Skeletal muscle satellite cell (primary cell): Measurements from ENCODE around the gene SPACA9. TPM values are rescaled to one million over a fixed set of nuclear protein-coding genes. Genes with fewer than 3 reads are reported as not detected.
A peak's percentile ranks its signal among the peaks of the same experiment; 100 is the strongest.

Experiments
- H3K27me3 ChIP-seq: 2 replicates; pipeline ENCODE4 v1.7.0; 2013; ENCODE audit warnings: low read length; ENCODE audit not compliant: control insufficient read depth, insufficient read depth
- H3K36me3 ChIP-seq: 2 replicates; pipeline ENCODE4 v1.7.0; 2013; ENCODE audit warnings: mild to moderate bottlenecking, control low read depth, low read length; ENCODE audit not compliant: insufficient read depth
- H3K4me1 ChIP-seq: 2 replicates; pipeline ENCODE4 v1.7.0; 2013; ENCODE audit warnings: low read length; ENCODE audit not compliant: control insufficient read depth, insufficient read depth
- H3K4me2 ChIP-seq: 2 replicates; pipeline ENCODE4 v1.7.0; 2013; ENCODE audit warnings: mild to moderate bottlenecking, low read length
- H3K4me3 ChIP-seq: 2 replicates; pipeline ENCODE4 v1.7.0; 2013; ENCODE audit warnings: low read length
- H3K9ac ChIP-seq: 2 replicates; pipeline ENCODE4 v1.7.0; 2013; ENCODE audit warnings: mild to moderate bottlenecking, low read depth, low read length, moderate library complexity
- H3K9me3 ChIP-seq: replicated peaks from 2 replicates; pipeline ENCODE4 v1.7.0; 2013; ENCODE audit warnings: mild to moderate bottlenecking, control low read depth, low read length
- total RNA-seq: library from RNA; depleted of rRNA; stranded (reverse); fragments of >200 nt; gene quantifications from 2 replicates; pipeline ENCODE4 v1.2.3, GENCODE V29; 2012; rRNA removed

The SPACA9 gene
- 1.5 and 3.0 TPM in 2 replicates for total RNA-seq

DNA sequence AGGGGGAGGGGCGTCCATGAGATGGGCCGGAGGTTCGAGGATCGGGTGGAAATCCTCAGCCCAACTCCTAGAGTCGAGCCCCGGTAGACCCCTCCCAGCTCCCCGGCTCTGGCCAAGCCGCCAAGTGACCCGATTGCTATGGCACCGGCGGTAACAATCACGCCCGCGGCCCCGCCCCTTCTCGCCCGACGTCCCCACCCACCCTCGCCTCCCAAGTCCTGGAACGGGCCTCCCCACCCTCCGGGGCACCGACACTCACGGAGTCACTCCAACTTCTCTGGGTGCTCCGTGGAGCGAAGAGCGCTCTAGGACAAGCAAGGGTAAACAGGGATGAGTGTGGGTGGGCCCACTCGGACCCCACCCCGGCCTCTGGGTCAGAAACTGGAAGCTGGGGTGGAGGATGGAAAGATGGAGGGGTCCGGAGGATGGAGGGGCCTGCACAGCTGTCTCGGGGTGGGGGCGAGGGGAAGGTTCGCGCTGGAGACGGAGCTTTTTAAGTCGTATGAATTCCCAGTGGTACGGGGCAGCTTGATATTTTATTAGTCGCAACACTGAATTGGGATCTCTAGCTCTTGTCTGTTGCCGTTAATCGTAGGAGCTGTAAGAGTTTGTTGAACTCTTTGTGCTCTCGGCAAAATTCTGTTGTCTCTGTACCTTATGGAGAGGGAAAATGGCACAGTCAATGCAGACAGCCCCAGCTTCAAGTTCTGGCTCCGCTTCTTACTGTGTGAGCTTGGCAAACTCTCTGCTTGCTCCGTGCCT, at the start of gene SPACA9:
TSS of gene SPACA9 (plus strand) at position 204 of the 762 bp plus-strand sequence. CDS start 5,050 bp downstream, outside the sequence.
- Histone ChIP-seq H3K4me2 (peak within 1 kb of the TSS; percentile 98), H3K4me3 (peak within 1 kb of the TSS; percentile 97), H3K4me1 (peaks cover 4% of the 10 kb centered on the region)

DNA sequence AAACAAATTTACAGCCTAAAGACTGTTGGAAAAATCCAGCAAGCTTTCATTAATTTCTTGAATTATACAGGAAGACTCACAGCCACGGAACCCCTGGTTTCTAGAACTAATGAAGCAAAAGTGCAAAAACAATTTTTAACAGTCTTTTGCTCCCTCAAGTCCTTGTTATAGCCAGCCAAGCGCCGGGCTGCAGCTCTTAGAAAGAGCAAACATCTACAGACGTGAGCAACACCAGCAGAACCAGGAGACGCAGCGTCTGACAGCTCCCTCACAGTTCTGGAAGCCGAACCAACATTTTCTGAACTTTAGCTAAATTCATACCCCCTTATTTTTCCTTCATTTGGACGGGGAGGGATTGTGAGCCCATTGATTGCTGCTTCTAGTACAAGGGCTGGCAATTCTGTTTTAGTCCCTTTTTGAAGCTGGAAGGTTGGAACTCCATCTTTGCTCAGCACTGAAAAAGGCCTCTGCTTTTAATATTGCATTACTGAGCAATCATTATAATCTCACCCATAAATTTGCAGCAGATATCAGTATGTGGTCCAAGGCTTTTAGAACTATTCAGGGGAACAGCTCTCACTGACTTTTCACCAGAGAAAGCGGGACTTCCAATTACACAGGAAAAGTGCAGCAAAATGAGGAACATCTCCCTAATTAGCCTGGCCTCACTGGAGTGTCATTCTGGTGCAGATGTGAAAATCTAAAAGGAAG, 46.4 kb upstream of the SPACA9 start:
- no peaks in the 10 kb centered on the region for H3K4me1 ChIP-seq
- no peak overlapping the region for H3K4me3 ChIP-seq
- no peaks in the 10 kb centered on the region for H3K36me3 ChIP-seq
- H3K9ac ChIP-seq: no peak overlapping the region
- no peak overlapping the region for H3K4me2 ChIP-seq
- H3K27me3 ChIP-seq: peaks cover 66% of the 10 kb centered on the region
- H3K9me3 ChIP-seq: no peaks in the 10 kb centered on the region

More for the DNA sequence above, at the start of gene SPACA9:
- Histone ChIP-seq H3K9ac (peak within 1 kb of the TSS; percentile 99), H3K36me3 (no peaks in the 10 kb centered on the region), H3K27me3 (peaks cover 24% of the 10 kb centered on the region), H3K9me3 (no peaks in the 10 kb centered on the region)

DNA sequence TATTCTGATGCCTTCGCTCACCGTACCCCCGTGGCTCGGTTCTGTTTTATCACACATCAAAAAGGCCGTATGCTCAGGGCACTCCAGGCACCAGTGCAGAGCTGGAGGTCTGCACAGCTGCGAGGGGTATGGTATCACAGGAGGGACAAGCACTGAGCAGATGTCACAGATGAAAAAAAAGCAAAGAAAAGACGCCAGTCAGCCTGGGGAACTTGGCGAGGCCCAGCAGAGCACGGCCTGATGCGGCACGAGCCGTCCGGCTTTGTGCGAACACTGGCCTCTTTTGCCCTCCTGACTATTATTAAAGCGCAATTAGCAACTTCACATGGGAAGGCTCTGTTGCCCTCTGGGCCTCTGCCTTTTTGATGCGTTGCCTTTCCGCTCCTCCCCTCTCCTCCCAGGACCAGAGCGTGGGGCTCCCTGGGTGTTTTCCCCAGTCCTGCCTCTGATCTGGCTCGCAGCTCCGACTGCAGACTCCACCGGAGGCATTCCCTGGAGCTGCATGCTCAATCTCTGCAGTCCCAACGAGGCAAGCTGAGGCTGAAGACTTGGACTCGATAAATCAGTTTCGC, 45.1 kb upstream of the SPACA9 start:
- Histone ChIP-seq H3K4me2 (no peak overlapping the region), H3K4me1 (no peaks in the 10 kb centered on the region), H3K9me3 (no peaks in the 10 kb centered on the region), H3K36me3 (no peaks in the 10 kb centered on the region), H3K9ac (no peak overlapping the region), H3K27me3 (peaks cover 61% of the 10 kb centered on the region), H3K4me3 (no peak overlapping the region)

DNA sequence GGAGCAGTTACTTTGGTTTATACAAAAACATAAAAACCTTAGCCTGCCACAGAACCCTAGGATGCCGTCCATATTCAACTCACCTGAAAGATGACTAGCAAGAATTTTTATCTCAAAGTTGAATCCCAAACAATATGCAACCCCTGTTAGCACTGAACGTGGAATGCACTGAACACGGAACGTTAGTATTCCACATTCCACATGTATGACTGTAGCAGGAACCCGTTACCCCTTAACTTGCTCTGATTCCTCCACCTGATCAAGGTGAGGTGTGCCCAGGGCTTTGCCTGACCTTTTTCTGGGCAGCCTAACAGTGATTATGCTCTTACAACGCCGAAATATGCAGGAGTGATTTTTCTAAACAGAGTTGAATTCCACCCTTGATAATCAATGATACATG, 44.4 kb upstream of the SPACA9 start:
- H3K4me3 ChIP-seq: no peak overlapping the region
- H3K4me2 ChIP-seq: no peak overlapping the region
- no peaks in the 10 kb centered on the region for H3K9me3 ChIP-seq
- peaks cover 2% of the 10 kb centered on the region for H3K4me1 ChIP-seq
- H3K36me3 ChIP-seq: no peaks in the 10 kb centered on the region
- no peak overlapping the region for H3K9ac ChIP-seq
- peaks cover 58% of the 10 kb centered on the region for H3K27me3 ChIP-seq

DNA sequence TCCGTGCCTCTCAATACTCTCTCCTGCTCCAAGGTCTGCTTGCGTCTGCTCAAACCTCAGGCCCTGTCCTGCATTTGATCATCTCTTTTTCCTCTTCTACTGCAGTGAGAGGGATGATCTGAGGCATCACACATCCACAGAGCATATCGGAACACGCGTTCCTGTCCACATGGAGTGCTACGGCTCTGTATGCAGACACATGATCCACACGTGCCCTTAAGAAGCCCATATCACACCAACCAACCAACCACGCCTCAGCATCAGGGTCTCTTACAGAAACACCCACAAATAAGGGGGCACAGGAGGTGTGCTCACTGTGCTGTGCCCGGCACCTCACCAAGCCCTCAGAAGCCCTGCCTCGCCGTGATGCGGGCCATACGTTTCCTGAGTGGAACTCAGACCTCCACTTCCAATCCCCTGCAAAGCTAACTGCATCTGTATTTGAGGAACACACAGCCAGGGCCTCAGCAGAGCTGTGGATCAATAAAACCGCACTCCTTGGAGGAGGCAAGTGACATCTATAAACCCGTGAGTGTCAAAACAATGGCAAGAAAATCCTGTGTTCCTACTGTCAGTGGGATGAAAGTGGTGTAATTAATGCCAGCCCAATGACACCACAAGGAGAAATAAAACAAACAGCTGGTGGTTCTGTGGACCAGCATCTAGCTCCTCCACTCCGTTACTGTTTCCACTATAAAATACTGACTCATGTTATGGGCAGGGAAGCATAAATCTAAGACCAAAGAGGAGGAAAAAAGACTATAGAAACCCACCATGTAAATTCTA, 41.0 kb upstream of the SPACA9 start:
- no peaks in the 10 kb centered on the region for H3K36me3 ChIP-seq
- H3K9ac ChIP-seq: no peak overlapping the region
- peaks cover 3% of the 10 kb centered on the region for H3K4me1 ChIP-seq
- peaks cover 46% of the 10 kb centered on the region for H3K27me3 ChIP-seq
- no peak overlapping the region for H3K4me3 ChIP-seq
- H3K4me2 ChIP-seq: no peak overlapping the region
- no peaks in the 10 kb centered on the region for H3K9me3 ChIP-seq

DNA sequence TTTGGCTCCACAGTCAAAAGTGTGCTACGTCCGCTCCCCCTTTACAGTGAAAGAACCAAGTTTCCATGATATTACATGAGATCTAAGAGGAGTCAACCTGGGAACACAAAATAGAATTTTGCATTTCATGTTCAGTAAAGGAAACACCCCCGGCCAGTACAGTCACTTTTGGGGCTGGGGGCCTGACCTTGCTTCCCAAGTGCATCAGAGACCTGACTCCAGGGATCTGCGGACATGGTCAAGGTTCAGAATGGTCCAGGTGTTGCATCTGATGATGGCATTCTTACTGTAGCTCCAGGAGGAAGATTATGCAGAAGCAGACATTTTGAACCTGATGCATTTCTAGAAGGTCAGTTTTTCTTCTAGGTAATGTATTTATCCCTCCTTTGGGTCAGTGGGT, 40.4 kb upstream of the SPACA9 start:
- H3K27me3 ChIP-seq: peaks cover 44% of the 10 kb centered on the region
- H3K4me3 ChIP-seq: no peak overlapping the region
- no peaks in the 10 kb centered on the region for H3K36me3 ChIP-seq
- H3K9me3 ChIP-seq: no peaks in the 10 kb centered on the region
- H3K9ac ChIP-seq: no peak overlapping the region
- H3K4me1 ChIP-seq: peaks cover 3% of the 10 kb centered on the region
- H3K4me2 ChIP-seq: no peak overlapping the region

DNA sequence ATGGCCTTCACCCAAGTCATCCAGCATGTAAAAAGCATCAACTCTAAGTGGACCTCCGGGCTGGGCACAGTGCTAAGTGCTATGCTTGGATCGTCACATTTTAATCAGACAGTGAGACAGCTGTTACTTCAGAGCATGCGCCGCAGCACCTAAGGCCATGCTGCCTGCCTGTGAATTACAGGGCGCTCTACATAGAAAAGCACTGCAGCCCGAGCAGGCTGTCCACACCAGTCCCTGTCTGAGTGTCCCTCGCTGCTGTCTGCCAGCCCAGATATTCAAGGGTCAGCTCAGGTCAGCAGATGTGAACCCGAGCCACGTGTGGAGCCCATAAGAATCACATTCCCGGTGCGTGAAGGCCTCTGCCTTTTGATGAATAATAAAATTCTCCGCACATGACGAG, 37.7 kb upstream of the SPACA9 start:
- Histone ChIP-seq H3K9me3 (no peaks in the 10 kb centered on the region), H3K27me3 (peaks cover 31% of the 10 kb centered on the region), H3K4me2 (no peak overlapping the region), H3K4me1 (peaks cover 3% of the 10 kb centered on the region), H3K36me3 (no peaks in the 10 kb centered on the region), H3K9ac (no peak overlapping the region), H3K4me3 (no peak overlapping the region)

DNA sequence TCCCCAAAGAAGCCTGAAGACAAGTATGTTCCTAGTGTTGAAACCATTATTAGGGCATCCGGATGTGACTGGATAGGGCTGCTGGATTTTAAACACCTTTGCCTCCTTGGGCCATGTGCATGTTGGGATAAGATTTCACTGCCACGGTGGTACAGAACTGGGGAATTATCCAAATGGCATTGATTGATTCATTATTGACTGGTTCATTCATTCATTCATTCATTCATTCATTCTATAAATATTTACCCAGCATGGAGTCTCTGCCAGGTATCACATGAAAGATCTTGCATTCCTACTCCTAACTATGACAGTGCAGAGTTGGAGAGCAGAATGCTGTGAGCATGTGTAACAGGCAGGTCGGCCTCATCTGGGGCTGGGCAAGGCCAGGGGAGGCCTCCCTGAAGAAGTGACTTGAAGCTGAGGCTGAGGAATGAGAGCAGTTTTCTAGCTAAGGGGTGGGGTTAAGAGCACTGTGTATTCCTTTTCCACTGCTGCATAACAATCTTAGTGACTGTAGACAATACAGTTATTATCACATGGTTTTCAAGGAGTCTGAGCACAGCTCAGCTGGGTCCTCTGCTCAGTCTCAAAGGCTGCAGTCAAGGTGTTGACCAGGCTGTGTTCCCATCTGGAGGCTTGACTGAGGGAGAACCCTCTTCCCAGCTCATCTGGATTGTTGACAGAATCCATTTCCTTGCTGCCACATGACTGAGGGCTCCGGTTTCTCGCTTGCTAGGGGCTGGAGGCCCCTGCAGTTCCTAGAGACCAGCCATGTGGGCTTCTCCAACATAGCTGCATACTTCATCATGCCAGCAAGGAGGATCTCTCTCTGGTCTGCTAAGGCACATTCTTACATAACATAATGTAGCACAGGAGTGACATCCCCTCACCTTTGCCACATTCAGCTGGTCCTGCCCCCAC, 36.3 kb upstream of the SPACA9 start:
- no peak overlapping the region for H3K4me3 ChIP-seq
- H3K4me1 ChIP-seq: peaks cover 3% of the 10 kb centered on the region

DNA sequence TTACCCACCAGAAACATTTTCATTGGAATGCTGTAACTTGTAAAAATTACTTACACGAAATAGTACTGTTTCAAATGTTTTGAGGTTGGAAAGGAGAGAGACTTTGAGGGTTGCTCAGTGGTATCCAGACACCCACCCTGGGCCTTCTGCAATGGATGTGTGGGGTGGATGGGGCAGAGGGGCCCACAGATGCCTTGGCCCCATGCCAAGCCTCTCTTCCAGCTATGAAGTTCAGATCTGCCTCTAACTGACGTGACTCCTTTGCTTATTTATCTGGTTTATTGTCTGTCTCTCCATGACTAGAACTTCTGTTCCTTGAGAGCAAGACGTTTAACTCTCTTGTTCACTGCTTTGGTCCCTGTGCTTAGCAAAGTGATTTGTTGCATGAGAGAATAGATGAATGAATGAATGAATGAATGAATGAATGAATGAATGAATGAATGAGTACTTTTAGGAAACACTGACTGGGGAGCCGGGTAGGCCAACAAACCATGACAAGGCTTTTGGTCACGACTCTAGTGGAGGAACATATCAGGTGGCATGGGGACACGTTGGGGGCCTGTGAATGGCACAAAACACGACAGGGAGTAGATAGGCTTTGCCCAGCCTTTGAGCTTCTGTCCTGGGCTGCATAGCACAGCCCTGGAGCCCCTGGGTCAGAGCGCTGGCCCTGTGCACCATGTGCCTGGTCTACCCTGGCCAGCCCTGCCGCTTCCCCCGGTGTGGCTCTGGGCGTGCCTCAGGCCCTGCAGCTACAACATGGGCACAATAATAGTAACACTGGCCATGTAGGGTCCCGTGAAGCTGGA, 32.4 kb upstream of the SPACA9 start:
- Histone ChIP-seq H3K4me1 (no peaks in the 10 kb centered on the region), H3K4me3 (no peak overlapping the region)

More for the DNA sequence above, 36.3 kb upstream of the SPACA9 start:
- H3K9me3 ChIP-seq: no peaks in the 10 kb centered on the region
- no peak overlapping the region for H3K4me2 ChIP-seq
- H3K27me3 ChIP-seq: peaks cover 38% of the 10 kb centered on the region
- no peaks in the 10 kb centered on the region for H3K36me3 ChIP-seq
- H3K9ac ChIP-seq: no peak overlapping the region

DNA sequence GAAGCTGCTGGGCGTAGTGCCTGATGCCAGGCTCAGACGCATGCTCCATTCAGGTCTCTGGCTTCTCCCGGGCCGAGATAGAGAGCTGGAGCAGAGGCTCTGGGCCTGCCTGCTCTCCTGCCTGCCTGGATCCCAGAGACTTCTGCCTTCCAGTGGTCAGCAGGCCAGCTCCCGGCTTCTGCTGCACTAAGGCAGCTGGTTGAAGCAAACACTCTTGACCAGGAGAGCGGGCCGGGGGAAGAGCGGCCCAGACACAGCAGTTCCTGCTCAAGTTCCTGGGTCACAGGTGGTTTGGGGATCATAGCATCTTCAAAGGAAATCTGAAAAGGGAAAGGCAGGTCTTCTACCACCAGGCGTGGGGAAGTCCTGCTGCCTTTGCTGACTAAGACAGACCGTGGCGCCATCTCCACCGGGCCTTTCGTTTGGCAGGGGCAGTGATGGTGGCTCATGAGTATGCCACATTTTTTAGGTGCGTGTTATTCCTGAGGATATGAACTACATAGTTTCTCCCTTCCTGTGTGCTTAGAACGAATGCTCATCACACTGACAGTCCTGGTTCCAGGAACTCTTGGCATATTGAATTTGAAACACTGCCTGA, 31.7 kb upstream of the SPACA9 start:
- no peaks in the 10 kb centered on the region for H3K9me3 ChIP-seq
- H3K4me1 ChIP-seq: no peaks in the 10 kb centered on the region
- H3K9ac ChIP-seq: no peak overlapping the region
- H3K27me3 ChIP-seq: peaks cover 40% of the 10 kb centered on the region
- no peaks in the 10 kb centered on the region for H3K36me3 ChIP-seq
- no peak overlapping the region for H3K4me3 ChIP-seq
- H3K4me2 ChIP-seq: no peak overlapping the region

More for the DNA sequence above, 32.4 kb upstream of the SPACA9 start:
- H3K36me3 ChIP-seq: no peaks in the 10 kb centered on the region
- peaks cover 44% of the 10 kb centered on the region for H3K27me3 ChIP-seq
- no peaks in the 10 kb centered on the region for H3K9me3 ChIP-seq
- no peak overlapping the region for H3K4me2 ChIP-seq
- no peak overlapping the region for H3K9ac ChIP-seq
